ENCODE results near the gene FUZ.
"Not testable (repeated sequence)": the region's sequence is repeated elsewhere in the genome, so short reads cannot be mapped to it uniquely, and the experiment has no call there.

Gene FUZ

DNA sequence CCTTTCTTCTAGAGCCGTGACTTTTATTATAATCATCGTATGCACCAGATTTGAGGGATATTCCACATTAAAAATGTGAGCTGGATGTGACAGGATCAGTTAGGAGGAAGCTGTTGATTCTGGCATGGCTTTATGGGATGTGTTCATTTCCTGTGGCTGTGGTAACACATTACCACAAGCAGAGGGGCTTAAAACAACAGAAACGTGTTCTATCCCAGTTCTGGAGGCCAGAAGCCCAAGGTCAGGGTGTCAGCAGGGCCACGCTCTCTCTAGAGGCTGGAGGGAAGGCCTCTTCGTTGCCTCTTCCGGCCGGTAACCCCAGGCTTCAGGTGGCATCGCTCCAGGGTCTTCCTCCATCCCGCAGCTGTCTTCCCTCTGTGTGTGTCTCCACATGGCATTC, 19.5 kb upstream of the FUZ start:
- no peak for DNase-seq (ENCODE audit: low spot score)

DNA sequence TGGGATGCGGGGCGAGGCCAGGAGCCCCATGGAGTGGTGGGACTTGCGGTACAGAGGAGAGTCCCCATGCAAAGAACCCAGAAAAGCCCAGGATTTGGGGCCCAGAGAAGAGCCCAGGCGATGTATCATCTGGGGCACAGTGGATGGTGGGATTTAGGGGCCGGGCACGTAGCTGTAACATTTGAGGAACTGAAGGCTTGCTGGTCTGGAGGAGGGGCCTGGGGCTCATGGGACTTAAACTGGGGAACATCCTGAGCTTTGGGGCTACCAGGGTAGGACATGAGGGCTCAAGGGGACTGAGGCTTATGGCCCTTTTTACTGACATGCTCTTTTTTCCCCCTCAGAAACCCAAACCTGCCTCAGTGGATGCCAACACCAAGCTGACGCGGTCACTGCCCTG, 18.5 kb upstream of the FUZ start:
- DNase-seq (ENCODE audit: low spot score), result no peak

DNA sequence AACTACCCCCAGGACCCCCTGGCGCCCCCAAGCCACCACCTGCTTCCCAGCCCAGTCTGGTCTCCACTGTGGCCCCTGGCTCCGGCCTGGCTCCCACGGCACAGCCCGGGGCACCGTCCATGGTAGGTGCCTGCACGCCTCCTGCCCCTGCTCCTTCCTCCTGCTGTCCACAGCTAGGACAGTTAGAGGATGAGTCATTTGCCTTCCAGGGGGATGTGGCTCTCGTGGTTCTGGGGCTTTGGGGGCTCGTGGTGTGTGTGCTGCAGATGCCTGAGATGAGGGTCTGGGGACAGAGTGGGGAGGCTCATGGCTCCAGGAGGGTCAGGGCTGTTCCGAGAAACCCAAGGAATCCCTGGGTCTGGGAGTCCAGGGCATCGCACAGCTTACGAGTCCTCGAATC, 17.7 kb upstream of the FUZ start:
- no peak for DNase-seq (ENCODE audit: low spot score)

DNA sequence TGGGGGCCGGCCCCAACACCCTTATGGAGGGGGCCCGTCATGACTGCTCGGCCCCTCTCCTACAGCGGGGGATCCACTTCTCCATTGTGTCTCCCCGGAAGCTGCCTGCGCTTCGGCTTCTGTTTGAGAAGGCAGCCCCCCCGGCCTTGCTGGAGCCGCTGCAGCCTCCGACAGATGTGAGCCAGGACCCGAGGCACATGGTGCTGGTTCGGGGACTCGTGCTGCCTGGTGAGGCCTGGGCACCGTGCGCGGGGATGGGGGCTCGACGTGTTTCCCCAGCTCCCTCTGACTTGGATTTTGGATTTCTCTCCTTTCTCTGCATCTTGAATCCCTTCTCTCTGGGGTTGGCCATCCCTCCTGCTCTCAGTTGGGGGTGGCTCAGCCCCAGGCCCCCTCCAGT, 16.6 kb upstream of the FUZ start:
- DNase-seq (ENCODE audit: low spot score), result no peak

DNA sequence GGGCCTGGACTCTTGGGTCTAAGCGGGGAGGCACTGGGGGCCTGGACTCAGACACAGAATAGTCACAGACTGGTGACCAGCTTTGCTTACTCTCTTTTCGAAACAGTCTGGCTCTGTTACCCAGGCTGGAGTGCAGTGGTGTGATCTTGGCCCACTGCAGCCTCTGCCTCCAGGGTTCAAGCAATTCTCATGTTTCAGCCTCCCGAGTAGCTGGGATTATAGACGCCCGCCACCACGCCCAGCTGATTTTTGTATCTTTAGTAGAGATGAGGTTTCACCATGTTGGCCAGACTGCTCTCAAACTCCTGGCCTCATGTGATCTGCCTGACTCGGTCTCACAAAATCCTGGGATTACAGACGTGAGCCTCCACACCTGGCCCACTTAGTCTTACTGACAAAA, 16.1 kb upstream of the FUZ start:
- no peak for DNase-seq (ENCODE audit: low spot score)

DNA sequence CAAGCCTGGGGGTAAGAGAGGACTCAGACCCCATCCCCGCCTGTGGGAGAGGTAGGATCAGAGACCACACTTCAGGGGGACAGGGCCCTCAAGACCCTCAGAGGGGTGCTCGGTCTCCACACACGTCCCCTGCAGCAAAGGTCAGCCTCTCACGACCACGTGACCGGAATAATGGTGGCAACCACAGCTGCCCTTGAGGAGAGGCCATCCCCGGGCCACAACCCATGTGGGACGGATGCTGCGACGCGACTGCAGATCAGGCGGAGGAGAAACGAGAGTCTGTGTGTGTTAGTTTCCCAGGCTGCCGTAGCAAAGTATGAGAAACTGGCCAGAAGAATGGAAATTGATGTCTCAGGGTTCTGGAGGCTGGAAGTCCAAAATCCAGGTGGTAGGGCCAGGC, 13.9 kb upstream of the FUZ start:
- no peak for DNase-seq (ENCODE audit: low spot score)

DNA sequence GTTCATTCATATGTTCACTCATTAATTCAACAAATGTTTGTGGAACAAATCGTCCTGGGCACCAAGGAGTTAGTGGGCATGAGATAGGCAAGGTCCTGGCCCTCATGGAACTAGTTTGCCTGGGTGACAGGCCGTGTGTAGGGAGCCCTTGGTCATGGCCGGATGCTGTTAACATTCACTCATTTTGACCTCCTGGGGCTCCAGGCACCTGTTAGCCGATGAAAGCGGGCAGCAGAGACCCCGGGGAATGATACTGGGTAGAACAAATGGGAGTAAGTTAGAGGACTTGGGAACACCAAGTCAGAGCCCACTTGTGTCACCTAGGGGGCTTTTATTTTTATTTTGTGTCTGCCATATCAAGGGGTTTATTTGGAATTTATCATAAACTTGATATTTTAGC, 11.6 kb upstream of the FUZ start:
- DNase-seq (ENCODE audit: low spot score), result no peak

DNA sequence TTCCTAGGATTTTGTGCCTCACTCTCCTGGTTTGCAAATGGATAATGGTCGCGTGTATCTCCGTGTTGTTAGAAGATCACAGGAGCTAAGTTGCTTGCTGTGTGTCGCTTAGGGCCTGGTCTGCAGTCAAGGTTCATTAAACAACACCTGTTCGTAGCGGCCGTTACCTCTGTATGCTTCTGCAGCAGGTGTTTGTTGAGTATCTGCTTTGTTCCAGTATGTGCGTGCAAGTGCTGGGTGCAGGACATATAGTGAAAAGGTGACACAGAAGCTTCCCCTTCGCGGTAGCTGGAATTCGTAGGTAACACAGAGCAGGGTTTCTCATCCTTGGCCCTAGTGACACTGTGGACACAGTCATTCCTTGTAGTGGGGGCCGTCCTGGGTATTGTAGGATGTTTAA, 10.4 kb upstream of the FUZ start:
- no peak for DNase-seq (ENCODE audit: low spot score)

DNA sequence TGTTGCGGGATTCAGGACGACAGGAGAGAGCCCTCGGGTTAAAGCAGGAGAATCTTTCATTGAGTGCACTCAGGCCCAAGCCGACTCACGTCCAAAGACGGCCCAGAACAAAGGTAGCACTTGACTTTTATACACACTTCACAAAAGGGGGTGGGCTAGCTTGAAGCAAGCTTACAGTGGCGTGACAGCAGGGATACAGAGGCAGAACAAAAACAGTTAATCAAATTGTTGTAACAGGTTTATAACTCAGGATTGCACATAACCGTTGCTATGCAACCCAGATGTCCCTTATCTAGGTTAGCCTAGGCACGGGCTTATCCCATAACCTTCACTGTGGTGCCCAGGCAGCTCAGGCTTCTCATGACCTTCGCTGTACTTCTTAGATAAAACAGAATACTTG, 7.0 kb upstream of the FUZ start:
- DNase-seq (ENCODE audit: low spot score), result no peak

DNA sequence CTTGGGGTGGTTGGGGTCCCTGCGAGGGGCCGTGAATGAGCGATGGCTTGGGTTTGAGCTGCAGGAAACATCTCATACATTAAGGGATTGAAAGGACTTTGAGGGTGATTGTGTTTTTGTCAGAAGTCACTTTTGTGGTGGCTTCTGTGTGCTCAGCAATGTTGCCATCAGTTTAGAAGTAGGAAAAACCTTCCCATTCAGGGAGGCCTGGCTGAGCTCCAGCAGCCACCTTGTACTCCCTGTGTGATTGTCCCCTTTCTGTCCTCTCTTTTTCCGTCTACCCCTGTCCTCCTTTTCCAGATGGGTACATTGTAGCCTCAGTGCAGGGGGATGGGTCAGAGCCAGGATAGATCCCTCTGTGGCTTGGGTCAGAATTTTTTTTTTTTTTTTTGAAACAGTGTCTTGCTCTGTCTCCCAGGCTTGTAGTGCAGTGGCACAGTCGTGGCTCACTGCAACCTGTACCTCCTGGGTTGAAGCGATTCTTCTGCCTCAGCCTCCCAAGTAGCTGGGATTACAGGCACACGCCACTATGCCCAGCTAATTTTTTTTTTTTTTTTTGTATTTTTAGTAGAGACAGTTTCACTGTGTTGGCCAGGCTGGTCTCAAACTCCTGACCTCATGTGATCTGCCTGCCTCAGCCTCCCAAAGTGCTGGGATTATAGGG, 6.5 kb upstream of the FUZ start:
- DNase-seq (ENCODE audit: low spot score), result not testable (repeated sequence)

DNA sequence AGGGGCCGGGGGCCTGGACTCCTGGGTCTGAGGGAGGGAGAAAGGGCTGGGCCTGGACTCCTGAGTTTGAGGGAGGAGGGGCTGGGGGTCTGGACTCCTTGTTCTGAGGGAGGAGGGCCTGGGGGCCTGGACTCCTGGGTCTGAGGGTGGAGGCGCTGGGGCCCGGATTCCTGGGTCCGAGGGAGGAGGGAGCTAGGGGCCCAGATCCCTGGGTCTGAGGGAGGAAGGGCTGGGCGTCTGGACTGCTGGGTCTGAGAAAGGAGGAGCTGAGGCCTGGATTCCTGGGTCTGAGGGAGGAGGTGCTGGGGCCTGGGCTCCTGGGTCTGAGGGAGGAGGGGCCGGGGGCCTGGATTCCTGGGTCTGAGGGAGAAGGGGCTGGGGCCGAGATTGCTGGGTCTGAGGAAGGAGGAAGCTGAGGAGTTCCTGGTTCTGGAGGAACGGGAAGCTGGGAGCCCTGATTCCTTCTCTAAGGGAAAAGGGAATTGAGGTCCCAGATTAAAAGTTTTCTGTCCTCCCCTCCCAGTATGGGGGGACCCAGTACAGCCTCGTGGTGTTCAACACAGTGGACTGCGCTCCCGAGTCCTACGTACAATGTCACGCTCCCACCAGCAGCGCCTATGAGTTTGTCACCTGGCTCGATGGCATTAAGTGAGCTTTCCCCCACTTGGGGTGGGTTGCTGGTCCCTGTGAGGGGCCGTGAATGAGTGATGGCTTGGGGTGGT, 5.7 kb upstream of the FUZ start:
- peak; percentile 29 for DNase-seq (ENCODE audit: low spot score)

DNA sequence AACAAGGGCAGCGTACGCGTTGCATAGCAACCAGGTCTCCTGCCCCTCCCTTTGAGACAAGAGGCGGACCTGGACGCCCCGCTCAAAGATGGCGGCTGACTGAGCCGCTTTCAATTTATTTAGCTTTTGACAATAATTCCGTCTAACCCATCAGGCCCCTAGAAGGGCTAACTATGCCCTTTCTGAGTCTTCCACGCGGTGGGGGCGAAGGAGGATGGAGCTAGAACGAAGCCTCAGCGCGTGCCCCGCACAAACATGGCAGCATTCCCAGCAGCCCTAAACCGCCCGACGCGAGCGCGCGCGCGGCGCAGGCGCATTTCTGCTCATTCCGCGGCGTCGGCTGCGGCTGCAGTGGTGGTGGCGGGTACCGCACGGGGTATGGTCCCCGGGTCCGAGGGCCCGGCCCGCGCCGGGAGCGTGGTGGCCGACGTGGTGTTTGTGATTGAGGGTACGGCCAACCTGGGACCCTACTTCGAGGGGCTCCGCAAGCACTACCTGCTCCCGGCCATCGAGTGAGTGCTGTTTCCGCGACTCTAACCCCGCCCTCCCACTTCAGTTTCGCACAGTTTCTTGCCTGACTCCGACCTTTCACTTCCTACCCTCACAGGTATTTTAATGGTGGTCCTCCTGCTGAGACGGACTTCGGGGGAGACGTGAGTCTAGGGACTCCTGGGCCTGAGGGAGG, 5.0 kb upstream of the FUZ start, which contains the start of gene MED25:
Gene MED25 (plus strand): TSS at position 326 of the 685 bp plus-strand sequence. CDS start 53 bp downstream, at position 379.
- DNase-seq (ENCODE audit: low spot score), result peak; percentile 88

DNA sequence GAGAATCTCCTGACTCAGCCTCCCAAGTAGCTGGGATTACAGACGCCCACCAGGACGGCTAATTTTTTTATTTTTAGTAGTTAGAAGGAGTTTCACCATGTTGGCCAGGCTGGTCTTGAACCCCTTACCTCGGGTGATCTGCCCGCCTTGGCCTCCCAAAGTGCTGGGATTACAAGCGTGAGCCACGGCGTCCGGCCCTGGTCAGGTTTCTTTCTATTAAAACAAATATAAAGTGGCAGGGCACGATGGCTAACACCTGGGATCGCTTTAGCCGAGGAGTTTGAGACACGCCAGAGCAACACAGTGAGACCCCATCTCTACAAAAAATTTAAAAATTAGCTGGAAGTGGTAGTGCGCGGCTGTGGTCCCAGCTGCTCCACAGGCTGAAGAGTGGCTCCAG, 3.5 kb upstream of the FUZ start:
- no peak for DNase-seq (ENCODE audit: low spot score)

DNA sequence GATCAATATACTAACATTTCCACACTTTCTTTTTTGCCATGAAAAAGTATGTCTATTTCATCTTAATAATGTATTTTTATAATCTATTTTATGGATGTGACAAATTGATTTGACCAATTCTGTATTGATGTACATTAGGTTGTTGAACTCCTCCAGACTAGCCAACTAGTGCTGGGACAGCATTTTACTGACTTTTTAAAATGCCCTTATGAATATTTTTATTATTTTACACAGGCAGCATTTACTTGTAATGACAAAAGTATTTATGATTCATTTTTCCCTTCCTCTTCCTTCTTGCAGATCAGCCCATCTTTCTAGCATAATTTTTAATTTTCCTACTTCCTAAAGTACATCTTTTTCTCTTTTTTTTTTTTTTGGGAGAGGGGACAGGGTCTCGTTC, 918 bp upstream of the FUZ start:
- DNase-seq (ENCODE audit: low spot score), result no peak

DNA sequence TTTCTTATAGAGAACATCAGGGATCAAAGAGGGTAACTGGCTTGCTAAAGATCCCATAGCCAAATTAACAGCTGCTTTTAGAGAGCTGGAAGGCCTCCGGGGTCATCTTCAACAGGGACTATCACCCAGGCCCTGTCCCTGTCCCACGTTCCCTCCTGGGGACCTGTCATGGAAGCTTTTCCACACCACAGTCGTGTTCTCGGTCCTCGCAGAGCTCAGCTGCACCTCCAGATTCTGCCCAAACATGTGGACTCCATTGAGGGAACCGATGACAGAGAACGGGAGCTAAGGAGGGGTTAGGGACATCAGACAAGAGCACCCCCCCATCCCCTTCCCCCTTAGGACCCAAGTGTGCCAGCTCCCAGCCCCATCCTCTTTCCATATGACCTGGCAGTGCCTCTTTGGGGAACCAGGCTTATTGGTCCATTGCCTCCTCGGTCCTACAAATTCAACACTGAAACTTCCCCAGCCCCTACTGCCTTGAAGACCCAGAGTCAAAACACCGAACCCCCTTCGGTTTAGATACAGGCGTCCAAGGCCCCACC, 568 bp downstream of the FUZ start:
- no peak for DNase-seq (ENCODE audit: low spot score)

DNA sequence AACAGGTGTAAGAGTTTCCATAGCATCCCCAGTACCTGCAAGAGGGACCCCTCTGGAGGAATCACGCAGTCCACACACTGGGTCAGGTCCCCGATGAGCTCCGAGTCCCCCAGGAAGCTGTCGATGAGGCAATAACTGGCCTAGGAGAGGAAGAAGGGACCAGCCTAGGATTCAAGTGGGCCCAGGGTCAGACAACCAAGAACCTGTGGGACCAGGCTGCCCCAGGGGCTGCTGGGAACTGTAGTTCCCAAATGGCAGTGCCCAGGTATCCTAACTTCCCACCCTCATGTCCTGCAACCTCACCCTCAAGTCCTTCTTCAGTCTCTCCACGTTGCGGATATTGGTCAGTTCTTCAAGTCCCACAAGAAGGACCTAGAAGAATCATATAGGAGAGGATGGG, 1.8 kb downstream of the FUZ start:
- no peak for DNase-seq (ENCODE audit: low spot score)

DNA sequence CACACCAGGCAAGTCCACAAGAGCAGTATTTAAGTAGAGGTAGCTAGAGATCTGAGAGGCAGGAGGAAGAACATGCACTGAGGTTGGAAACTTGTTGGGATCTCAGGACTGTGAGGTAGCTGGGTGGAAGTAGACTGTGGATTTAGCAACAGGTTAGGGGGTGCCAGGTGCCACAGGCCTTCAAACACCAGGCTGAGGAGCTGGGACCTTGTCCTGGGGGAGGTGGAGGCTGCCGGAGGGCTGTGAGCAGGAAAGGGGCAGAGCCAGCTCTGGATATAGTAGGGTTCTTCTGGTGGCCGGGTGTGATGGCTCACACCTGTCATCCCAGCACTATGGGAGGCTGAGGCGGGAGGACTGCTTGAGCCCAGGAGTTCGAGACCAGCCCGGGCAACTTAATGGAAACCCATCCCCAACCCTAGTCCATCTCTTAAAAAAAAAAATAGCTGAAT, 3.1 kb downstream of the FUZ start:
- DNase-seq (ENCODE audit: low spot score), result no peak

DNA sequence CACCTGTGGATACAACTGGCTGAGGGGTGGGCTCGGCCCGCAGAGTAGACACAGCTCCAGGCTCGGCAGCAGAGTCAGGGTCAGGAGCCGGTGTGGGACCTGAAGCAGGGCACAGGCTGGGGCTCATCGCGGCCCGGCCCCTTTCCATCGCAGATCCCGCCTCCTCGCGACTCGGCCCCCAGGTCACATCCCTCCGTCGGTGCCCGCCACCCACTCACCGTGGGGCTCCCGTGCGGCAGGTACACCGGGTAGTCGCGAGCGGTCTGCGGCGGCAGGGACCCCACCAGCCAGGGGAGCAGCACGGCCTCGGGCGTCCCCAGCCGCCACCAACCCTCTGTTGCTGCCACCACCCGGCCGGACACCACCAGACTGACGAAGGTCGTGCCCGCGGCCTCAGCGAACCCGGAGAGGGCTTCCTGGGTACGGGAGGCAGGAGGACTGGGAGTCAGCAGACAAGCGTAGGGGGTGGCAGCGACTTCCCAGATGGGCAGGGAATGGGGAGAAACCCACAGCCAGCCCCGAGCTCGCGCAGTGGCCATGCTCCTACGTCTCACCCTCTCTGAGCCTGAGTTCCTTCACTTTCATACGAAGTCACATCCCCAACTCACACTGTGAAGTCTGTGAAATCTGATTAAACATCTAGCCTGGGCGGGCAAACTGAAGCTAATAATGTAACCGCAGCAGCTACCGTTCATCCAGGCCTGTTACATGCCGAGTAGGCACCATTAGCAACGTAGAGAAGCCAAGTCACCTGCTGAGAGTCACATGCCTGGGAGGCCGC, 3.7 kb downstream of the FUZ start:
- DNase-seq (ENCODE audit: low spot score), result peak; percentile 59

DNA sequence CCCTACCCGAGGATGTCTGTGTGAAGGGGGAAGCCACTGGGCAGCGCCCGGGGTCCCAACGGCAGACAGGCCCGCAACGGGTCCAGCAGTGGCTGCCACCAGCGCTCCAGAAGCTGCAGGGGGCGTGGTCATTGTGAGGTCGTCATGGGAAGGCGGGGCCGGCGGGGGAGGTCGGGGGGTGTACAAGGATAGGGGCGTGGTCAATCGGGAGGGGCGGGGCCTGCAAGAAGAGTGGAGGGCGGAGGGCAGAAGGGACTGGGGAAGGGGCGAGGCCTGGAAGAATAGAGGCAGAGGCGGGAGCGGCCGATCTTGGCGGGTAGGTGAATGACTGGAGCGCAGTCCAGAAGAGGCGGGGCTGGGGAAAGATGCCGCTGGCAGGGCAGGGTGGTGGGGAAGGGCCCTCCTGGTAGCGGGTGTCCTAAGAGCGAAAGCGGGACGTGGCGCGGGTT, 4.4 kb downstream of the FUZ start:
- peak; percentile 69 for DNase-seq (ENCODE audit: low spot score)

DNA sequence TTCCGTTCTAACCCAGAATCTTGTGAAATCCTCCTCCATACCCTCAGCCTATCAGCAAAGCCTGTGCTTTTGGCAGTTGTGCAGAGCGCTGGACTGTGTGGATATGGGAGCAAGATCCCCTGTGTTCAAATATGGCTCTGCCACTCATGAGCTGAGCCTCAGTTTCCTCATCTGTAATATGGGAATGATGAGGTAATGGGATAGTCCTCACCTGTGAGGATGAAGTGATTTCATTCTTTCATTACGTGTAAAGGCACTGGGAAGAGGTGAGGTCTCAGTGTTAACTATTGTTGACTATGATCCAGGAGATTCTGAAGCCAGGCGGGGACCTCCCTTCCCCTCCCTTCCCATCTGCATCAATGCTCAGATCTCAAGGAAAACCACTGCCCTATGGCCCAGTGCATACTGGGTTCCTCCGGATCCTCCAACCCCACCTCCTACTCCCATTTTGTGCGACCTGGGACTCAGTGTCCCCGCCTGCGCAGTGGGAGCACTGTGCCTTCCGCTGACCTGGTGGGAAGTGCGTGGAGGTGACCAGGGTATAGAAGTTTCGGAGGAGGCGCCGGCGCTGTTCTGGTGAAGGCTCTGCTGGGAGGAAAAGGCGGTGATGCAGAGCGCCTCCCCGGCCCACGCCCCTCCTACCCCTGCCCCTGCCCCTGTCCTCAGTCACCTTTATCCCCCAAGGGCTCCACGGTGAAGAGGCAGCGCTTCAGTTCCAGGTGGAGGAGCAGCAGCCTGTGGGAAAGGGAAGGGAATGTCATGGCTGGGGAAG, 5.0 kb downstream of the FUZ start:
- no peak for DNase-seq (ENCODE audit: low spot score)

Data from kidney tubule cell (primary cell).